Measurements from ENCODE around the gene AMH.

DNA sequence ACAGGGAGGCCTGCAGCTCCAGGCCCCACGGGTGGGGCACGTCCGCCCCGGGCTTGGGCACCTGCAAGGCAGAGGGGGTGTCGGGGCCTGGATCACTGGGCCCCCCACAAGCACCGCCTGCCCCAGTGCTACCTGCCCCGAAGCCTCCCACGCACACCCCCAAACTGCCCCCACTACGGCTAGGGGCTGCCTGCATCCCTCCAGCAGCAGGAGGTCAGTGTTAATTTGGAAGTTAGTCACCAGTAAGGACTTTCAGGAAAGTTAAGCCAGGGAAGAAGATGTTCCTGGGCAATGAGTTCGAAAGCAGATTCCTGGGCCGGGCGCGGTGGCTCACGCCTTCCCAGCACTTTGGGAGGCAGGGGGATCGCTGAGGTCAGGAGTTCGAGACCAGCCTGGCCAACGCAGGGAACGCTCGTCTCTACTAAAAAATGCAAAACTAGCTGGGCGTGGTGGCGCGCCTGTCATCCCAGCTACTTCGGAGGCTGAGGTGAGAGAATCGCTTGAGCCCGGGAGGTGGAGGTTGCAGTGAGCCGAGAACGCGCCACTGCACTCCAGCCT is 27.4 kb downstream of the AMH start:
- TF ChIP-seq POLR2A (IDR thresholded peaks at IDR 0.05): no peak
- TF ChIP-seq, protein P1, sequence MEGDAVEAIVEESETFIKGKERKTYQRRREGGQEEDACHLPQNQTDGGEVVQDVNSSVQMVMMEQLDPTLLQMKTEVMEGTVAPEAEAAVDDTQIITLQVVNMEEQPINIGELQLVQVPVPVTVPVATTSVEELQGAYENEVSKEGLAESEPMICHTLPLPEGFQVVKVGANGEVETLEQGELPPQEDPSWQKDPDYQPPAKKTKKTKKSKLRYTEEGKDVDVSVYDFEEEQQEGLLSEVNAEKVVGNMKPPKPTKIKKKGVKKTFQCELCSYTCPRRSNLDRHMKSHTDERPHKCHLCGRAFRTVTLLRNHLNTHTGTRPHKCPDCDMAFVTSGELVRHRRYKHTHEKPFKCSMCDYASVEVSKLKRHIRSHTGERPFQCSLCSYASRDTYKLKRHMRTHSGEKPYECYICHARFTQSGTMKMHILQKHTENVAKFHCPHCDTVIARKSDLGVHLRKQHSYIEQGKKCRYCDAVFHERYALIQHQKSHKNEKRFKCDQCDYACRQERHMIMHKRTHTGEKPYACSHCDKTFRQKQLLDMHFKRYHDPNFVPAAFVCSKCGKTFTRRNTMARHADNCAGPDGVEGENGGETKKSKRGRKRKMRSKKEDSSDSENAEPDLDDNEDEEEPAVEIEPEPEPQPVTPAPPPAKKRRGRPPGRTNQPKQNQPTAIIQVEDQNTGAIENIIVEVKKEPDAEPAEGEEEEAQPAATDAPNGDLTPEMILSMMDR (IDR thresholded peaks at IDR 0.05): no peak
